Keratinocyte (primary cell): ENCODE data around the gene PRR33. TPM values are rescaled to one million over a fixed set of nuclear protein-coding genes. Genes with fewer than 3 reads are reported as not detected.

Experiments
- DNase-seq: peaks from one replicate; pipeline ENCODE4 v3.0.0-alpha.2; 2011; ENCODE audit warnings: low read depth, missing footprints, low spot score
- FAIRE-seq: peaks from 2 replicates; lab custom pipeline; 2011; peaks lifted over from hg19 to GRCh38; lab: Jason Lieb, UNC
- H2AFZ ChIP-seq: 2 replicates; pipeline ENCODE4 v1.6.0; 2012; ENCODE audit warnings: low read length, control low read depth, inconsistent platforms; ENCODE audit not compliant: control insufficient read depth
- H3K27ac ChIP-seq: 2 replicates; pipeline ENCODE4 v1.5.1; 2011; ENCODE audit warnings: low read length; ENCODE audit not compliant: control insufficient read depth, insufficient read depth
- H3K27me3 ChIP-seq: 3 replicates; pipeline ENCODE4 v1.6.0; 2011; ENCODE audit warnings: low read length; ENCODE audit not compliant: control insufficient read depth, insufficient read depth; ENCODE audit errors: extremely low read depth
- H3K36me3 ChIP-seq, 2 experiments: 2 replicates in 1 of 2; 3 replicates in 1 of 2; pipeline ENCODE4 v1.5.1; 2011; ENCODE audit warnings: low read length in 2 of 2, mild to moderate bottlenecking in 1 of 2; ENCODE audit not compliant: control insufficient read depth in 2 of 2, insufficient read depth in 2 of 2; ENCODE audit errors: extremely low read depth in 1 of 2
- H3K4me1 ChIP-seq: 3 replicates; pipeline ENCODE4 v1.5.1; 2011; ENCODE audit warnings: low read length; ENCODE audit not compliant: control insufficient read depth, insufficient read depth; ENCODE audit errors: extremely low read depth
- H3K4me2 ChIP-seq: 3 replicates; pipeline ENCODE4 v1.6.0; 2011; ENCODE audit warnings: low read depth, low read length; ENCODE audit not compliant: control insufficient read depth, insufficient read depth; ENCODE audit errors: extremely low read depth
- H3K4me3 ChIP-seq, 3 experiments: fragments of 200-600 bp in 1 of 3; sonication (generic) in 1 of 3; 2 replicates in 2 of 3; 3 replicates in 1 of 3; pipeline ENCODE4 v1.5.1; 2011 to 2016; ENCODE audit warnings: low read length in 3 of 3, mild to moderate bottlenecking in 3 of 3, control low read depth in 2 of 3, inconsistent platforms in 1 of 3, low read depth in 1 of 3, mixed read lengths in 1 of 3, mixed run types in 1 of 3, moderate library complexity in 1 of 3; ENCODE audit not compliant: control insufficient read depth in 2 of 3, insufficient read depth in 2 of 3; ENCODE audit errors: extremely low read depth in 1 of 3
- H3K79me2 ChIP-seq: 2 replicates; pipeline ENCODE4 v1.6.0; 2012; ENCODE audit warnings: low read length; ENCODE audit not compliant: control insufficient read depth, insufficient read depth
- H3K9ac ChIP-seq: 3 replicates; pipeline ENCODE4 v1.6.0; 2011; ENCODE audit warnings: low read length; ENCODE audit not compliant: control insufficient read depth, insufficient read depth; ENCODE audit errors: extremely low read depth
- H3K9me1 ChIP-seq: 3 replicates; pipeline ENCODE4 v1.6.0; 2011; ENCODE audit warnings: low read length; ENCODE audit not compliant: control insufficient read depth, insufficient read depth; ENCODE audit errors: extremely low read depth
- H3K9me3 ChIP-seq: 2 replicates; pipeline ENCODE4 v1.5.1; 2012; ENCODE audit warnings: low read depth, low read length; ENCODE audit not compliant: control insufficient read depth
- H4K20me1 ChIP-seq: 3 replicates; pipeline ENCODE4 v1.6.0; 2011; ENCODE audit warnings: low read length; ENCODE audit not compliant: control insufficient read depth, insufficient read depth; ENCODE audit errors: extremely low read depth
- CTCF ChIP-seq, 3 experiments: IDR thresholded peaks in 1 of 3; conservative IDR thresholded peaks in 1 of 3; optimal IDR thresholded peaks in 1 of 3; 2 replicates in 2 of 3; 3 replicates in 1 of 3; pipeline versions ENCODE3 to v1.5.1; 2011; ENCODE audit warnings: low read length in 3 of 3, mild to moderate bottlenecking in 3 of 3, moderate library complexity in 2 of 3, control low read depth in 1 of 3, inconsistent platforms in 1 of 3; ENCODE audit not compliant: insufficient read depth in 2 of 3; ENCODE audit errors: extremely low read depth in 1 of 3
- EZH2 ChIP-seq: IDR thresholded peaks from one replicate; pipeline ENCODE4 v1.6.1; 2012; ENCODE audit warnings: inconsistent platforms, mild to moderate bottlenecking, low read length, moderate library complexity
- dilution Hi-C: fragments of 300-500 bp; cut with MboI; formaldehyde crosslinking; loops from one replicate; pipeline ENCODE4 v1.7.0; 2020; ENCODE audit warnings: low sequenced_read_pairs; ENCODE audit not compliant: extremely low pct_ligation_motif_present
- polyA plus RNA-seq, 5 experiments: library from polyadenylated mRNA; depleted of rRNA in 3 of 5; stranded (reverse) in 3 of 5; stranded (forward) in 1 of 5; unstranded in 1 of 5; fragments of >200 nt; gene quantifications; 1 replicate in 1 of 5; 2 replicates in 3 of 5; 3 replicates in 1 of 5; pipeline versions ENCODE4 v1.2.1 to v1.2.3, GENCODE V29; 2011 to 2012; ENCODE audit warnings: missing spikeins in 2 of 5, low read depth in 1 of 5, low replicate concordance in 1 of 5

PRR33 gene
- polyA plus RNA-seq, 1 donor (not counting 4 experiments of a cell fraction or from before 2014, with no cell fraction given): not detected

- Histone ChIP-seq H3K27me3 (no peaks in the 10 kb centered on the region), H3K27ac (peak overlapping the region; percentile 14), H3K4me3 (no peak overlapping the region), H3K79me2 (no peaks in the 10 kb centered on the region), H3K9me3 (no peaks in the 10 kb centered on the region), H4K20me1 (no peaks in the 10 kb centered on the region), H3K9me1 (no peaks in the 10 kb centered on the region), H3K36me3 (no peaks in the 10 kb centered on the region), H2AFZ (no peak overlapping the region), H3K4me2 (peak overlapping the region; percentile 73), H3K9ac (no peak overlapping the region), H3K4me1 (peaks cover 35% of the 10 kb centered on the region)
- dilution Hi-C loops: no loop called here
- FAIRE-seq (no peak), DNase-seq (no peak)
- no peak for TF ChIP-seq CTCF (optimal IDR thresholded peaks at IDR 0.05 in 1 of 3, IDR thresholded peaks at IDR 0.05 in 1 of 3, conservative IDR thresholded peaks at IDR 0.05 in 1 of 3; ENCODE audit: extremely low read depth in 1 of 3, insufficient read depth in 2 of 3, low read length in 3 of 3)
- no peak for TF ChIP-seq EZH2
These were observed 49.3 kb downstream of the PRR33 start for GRCh38 chr11:1842149-1843097.

GRCh38 chr11:1841511-1842148 is 50.1 kb downstream of the PRR33 start:
- dilution Hi-C loops: no loop called here
- H2AFZ ChIP-seq: no peak overlapping the region
- peaks cover 43% of the 10 kb centered on the region for H3K4me1 ChIP-seq
- no peaks in the 10 kb centered on the region for H3K9me3 ChIP-seq
- no peak overlapping the region for H3K4me3 ChIP-seq
- no peaks in the 10 kb centered on the region for H3K27me3 ChIP-seq
- DNase-seq (no peak), FAIRE-seq (no peak)
- no peak overlapping the region for H3K27ac ChIP-seq
- H3K9ac ChIP-seq: no peak overlapping the region
- no peaks in the 10 kb centered on the region for H3K9me1 ChIP-seq
- peaks cover 2% of the 10 kb centered on the region for H3K79me2 ChIP-seq
- H3K4me2 ChIP-seq: no peak overlapping the region
- H3K36me3 ChIP-seq: no peaks in the 10 kb centered on the region
- no peak for TF ChIP-seq EZH2
- no peak for TF ChIP-seq CTCF (optimal IDR thresholded peaks at IDR 0.05 in 1 of 3, IDR thresholded peaks at IDR 0.05 in 1 of 3, conservative IDR thresholded peaks at IDR 0.05 in 1 of 3; ENCODE audit: extremely low read depth in 1 of 3, insufficient read depth in 2 of 3, low read length in 3 of 3)
- H4K20me1 ChIP-seq: no peaks in the 10 kb centered on the region
